Tongue (tissue), 2 donors: ENCODE measurements around the gene PCBD1. TPM values are rescaled to one million over a fixed set of nuclear protein-coding genes. Genes with fewer than 3 reads are reported as not detected.
"Not testable (repeated sequence)": the region's sequence is repeated elsewhere in the genome, so short reads cannot be mapped to it uniquely, and the experiment has no call there.

Source experiments
- DNase-seq: peaks from one replicate; pipeline ENCODE4 v3.0.0-alpha.2; 2015
- total RNA-seq: library from RNA; depleted of rRNA; stranded (reverse); fragments of >200 nt; gene quantifications from one replicate; pipeline ENCODE4 v1.2.3, GENCODE V29; 2014

Gene PCBD1
- total RNA-seq: 30.9 TPM

DNA sequence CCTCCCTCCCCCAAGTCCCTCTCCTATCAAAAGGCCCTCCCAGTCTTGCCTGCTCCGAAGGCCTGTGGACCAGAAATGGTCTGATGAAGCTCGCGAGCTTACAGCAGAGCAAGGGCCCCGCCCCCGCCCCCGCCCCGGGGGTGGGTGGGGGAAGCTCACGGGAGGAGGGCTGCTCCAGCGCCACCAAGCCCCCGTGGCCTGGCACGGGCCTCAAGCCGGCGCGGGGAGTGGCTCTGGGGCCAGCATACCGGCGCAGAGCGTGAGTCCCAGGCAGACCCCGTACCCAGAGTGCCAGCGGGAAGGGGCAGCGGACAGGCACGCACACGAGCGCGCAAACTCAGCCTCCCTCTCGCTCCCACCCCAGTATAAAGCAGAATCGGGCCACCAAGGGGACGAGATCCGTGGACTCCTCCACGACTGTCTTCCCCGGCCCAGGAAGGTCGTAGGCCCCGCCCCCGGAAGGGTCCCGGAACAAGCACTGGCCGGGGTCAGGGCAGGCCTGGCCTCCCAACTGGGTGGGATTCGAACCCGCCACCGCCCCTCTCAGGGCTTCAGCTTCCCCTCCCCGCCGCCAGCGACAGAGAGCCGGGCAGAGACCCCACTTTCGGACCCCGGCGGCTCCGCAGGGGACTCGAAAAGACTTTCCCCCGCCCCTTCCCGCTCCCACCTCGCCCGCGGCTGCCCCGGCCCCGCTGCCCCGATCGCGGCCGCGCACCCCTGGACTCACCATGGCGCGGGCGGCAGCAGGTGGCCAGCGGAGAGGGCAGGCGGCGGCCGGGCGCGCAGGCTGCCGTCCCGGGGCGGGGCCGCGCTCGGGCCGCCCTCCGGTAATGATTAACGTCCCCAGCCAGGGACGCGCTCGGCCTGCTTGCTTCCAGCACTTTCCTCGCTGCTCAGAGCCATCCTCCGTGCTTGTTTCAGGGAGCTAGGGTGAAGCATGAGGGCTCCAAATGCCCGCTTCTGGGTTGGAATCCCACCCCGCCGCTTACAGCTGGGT, at the start of gene PCBD1:
TSS of gene PCBD1 (minus strand) at position 762 of the 997 bp plus-strand sequence. CDS start at position 730, 32 bp downstream.
- DNase-seq: peak; percentile 89

DNA sequence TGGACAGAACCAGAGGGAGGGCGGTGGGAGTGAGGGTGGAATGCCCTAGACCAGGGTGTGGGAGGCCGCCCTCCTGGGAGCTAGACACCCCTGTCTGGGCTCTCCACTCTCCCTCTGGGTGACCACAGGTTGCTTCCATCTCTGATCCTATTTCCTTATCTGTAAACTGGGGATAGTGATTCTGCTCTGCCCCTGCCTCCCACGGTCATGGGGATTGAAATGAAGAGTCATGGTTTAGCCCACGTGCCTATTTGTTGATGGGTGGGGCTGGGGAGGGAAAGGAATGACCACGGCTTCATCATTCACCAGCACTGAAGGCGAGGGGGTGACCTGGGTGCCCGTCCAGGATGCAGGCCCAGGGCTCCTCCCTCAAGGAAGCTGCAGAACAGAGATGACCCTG, 49.3 kb upstream of the PCBD1 start:
- no peak for DNase-seq

DNA sequence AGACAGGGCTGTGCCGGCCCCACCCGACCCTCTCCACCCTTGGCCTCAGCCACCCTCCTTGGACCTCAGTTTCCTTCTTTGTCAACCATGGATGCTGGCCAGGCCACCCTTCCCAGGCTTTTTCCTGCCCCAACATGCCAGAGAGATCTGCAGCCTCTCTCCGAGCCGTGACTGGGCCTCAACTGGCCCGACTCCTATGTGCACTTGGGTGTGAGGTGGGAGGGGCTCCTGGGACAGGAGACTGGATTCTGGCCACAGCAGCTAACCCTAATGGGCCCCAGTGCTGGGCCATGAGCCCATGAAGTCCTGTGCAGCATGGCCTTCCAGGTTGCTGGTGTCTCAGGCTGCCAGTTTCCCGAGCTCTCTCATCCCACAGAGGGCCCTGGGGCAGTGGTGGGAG, 47.7 kb upstream of the PCBD1 start:
- no peak for DNase-seq

DNA sequence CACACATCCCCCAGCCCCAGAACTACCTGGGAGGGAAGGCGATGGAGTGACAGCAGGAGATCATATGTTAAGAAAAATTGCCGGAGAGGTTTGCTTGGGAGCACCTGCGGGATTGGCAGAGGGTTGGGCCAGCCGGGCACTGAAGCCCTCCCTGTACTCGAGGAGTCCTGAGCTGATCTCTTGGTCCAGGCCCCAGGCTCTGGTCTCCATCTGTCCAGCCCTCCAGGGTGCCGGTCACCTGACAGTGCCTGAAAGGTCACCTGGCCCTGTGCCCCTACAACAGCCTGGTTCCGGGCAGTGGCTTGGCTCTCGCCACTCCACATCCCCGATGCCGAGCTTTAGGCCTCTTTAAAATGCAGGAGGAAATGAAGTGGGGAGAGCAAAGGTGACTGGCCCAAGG, 47.3 kb upstream of the PCBD1 start:
- no peak for DNase-seq

DNA sequence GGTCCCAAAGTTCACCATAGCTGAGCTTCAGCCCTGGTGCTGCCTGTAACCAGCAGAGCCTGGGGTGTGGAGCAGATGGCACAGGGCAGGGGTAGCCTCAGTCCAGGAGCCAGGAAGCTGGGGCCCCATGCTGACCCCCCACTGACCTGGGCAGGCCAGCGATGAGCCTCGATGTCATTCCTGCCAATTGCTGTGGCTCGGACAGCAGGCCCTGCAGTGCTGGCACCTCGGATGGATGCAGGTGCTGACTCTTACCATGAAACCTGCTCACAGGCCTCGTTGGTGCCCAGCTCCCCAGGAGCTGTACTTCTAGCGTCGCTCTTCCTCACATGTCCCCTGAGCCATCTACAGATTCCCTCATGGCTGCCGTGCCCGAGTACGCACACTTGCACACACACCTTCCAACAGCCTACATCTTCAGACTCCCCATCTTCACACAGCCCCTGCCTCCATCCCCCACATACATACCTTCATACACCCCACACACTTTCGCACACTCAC, 46.8 kb upstream of the PCBD1 start:
- DNase-seq: no peak

DNA sequence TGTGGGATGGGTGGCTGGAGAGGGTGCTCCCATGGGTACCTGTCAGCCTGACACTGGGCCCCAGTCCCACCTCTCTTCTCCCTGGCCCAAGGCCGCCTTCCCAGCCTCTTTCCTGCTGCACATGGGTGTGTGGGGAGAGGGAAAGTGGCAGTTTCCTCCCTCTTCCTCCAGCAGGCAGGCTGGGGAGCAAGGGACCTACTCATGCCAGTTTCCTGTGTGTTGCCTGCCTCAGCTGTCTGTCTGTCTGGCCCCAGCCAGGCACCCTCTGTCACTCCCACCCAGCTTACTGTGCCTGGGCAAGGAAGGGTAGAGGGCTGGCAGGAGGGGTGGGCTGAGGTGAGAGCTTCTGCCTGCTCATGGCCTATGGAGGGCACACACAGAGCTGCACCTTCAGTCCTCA, 46.3 kb upstream of the PCBD1 start:
- DNase-seq: no peak

DNA sequence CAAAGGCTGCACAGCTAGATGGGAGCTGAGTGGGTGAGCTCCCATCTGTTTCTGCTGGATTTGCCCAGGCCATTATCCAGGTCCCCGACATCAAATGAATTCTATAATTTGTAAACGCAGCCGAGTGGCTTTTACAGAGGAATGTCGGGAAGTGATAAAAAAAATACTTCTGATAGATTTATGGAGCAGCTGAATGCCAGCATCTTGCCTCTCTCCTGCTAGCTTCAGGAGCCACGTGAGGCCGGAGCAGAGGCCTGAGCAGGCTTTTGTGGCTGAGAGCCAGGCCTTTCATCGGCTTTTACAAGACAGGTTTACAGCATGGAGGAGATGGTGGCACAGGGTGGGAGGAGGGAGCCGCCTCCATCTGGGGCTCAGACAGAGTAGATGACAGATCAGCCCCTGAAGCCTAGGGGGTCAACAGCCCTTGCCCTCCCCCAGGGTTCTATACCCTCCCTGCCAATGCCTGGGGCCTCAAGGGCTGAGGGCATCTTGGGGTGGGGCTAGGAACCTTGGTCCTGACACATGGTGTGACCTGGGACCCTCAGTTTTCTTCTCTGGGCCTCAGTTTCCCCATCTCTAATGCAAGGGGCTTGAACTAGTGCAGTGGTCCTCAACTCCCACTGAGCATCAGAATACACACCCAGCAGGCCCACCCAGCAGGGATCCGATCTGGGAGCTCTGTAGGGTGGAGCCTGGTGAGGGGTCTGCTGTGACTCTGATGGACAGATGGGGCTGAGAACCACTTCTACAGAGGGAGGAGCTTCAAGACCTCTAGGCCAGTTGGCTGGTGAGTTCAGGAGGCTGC, 44.2 kb upstream of the PCBD1 start:
- no peak for DNase-seq

DNA sequence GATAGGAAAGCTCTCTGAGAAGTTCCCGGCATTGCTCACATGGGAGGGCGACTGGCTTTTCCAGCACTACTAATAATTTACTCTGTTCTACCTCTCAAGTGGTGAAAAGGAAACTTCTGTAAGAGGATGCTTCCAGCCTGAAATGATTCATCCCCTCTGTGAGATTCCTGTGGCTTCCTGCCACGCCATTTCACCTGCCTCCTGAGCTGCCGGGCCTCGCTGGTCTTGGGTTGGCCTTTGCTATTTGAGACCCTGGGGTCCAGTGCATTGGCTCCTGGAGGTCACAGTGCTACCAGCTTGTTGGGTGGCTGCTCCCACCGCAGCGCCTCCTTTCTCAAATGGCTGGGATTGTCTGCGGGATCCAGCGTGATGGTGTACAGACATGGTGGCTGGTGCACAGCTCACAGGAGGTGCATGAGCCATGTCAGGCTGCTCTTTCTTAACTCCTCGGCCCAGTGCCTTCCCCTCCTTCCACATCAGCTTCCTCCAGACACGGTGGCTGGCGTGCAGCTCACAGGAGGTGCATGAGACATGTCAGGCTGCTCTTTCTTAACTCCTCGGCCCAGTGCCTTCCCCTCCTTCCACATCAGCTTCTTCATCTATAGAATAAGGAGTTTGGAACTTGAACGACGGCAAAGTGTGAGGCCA, 42.9 kb upstream of the PCBD1 start:
- no peak for DNase-seq

DNA sequence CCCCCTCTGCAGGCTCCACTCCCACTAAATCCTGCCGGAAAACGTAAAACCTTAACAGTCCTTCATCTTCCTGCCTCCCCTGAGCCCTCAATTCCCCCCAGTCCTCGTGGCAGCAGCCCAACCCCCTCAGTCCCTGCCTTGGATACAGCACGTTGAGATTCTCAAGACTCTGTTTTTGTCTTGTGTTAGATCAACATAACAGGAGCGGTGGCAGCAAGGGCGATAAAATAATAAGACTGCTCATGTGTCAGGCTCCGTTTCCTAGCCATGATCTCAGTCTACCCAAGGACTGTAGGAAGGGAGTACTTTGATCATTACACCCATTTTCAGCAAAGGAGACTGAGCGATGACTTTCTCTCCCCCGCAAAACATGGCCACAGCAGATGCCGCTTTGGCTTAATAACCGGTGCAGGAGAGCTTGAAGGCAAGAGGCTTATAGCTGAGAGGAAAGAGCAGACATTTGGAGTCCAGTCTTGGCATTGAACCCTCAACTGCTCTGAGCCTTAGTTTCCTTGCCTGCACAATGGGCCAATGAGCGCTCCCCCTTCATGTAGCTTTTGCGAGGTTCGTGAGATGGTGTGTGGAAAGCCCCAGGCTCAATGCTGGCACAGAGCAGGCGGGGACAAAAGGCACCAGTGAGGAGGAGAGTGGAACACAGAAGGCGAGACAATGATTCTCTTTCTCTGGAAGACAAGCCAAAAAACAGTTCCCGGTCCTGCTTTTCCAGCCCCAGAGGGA, 42.1 kb upstream of the PCBD1 start:
- DNase-seq: no peak

DNA sequence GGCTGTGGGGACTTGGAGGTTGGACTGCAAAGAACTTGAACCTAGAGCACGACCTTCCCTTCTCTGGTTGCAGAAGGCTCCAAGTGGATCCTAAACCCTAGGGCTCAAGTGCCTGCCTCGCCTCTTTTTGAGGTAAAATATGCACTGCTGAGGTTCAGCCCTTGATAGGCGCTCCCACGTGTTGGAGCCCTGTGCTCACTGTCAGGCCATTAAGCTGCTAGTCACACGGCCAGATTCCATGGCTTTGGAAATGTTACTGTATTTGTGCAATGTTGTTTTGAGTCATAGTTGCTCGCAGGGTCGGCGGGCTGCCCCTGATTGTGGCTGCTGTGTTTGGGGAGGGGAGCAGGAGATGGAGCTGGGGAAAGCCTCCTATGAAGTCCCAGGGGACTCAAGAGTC, 39.8 kb upstream of the PCBD1 start:
- DNase-seq: no peak

DNA sequence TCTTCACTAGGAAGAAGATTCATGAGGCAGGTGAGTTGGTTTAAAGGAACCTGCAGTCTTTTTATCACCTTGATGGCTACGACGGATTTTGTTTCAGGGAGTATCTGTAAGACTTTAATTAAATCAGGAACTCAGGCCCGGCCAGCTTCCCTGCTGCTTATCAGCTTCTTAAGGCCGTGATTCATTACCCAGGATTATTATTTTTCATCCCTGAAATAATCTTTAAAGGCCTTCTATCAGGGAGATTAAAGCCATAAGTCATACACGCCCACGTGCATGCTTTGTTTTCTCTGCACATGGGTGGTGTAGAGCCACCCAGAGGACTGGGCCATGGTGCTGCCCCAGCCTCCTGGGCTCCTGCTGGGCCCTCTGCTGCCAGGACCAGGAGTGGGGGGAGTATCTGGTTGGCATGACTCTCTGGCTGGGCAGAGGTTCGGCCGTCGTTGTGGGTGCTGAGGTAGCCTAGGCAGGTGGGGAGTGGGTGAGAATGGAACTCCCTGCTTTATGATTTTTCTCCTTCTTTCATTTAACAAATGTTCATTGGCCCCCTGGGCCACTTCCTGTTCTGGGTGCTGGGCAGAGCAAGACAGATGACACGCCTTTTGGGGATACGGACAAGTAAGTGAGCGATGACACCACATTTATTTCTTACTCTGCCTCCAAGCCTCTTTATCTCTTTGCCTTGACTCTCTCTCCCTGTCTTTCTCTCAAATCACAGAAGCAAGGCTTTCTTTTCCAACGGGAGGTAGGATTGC, 39.0 kb upstream of the PCBD1 start:
- DNase-seq: no peak

DNA sequence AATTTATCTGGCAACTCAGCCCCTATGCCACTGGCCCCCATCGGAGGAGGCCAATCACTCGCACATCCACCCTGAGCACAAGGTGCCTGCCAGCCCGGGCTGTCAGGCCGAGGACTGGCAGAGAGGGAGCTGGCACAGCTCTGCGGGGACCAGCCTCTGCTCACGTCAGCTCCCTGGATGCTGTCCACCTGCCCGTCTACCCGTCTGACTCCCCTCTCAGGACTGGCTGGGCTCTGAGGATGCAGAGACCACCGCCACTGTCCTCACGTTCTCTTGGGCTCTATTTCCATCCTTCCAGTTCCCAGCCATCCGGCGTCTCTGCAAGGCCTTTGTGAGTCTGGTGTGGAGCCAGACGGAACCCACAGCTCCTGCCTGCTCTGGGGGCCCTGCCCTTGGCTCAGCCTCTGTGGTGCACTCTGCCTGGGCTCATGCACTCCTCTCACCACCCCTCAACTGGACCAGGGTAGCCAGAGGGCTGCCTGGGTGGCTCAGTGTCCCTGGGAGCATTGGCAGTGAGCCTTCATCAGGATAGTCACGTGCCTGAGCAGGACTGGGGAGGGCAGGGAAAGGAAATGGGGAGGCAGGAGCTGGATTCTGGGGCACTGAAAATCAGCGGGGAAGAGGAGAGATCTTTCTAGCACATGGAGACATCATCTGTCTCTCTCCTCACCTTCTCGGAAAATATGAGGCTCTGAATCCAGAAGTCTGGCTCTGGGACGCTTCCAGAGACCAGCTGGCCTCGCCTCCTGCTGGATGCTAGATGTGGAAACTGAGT, 38.0 kb upstream of the PCBD1 start:
- DNase-seq: no peak

DNA sequence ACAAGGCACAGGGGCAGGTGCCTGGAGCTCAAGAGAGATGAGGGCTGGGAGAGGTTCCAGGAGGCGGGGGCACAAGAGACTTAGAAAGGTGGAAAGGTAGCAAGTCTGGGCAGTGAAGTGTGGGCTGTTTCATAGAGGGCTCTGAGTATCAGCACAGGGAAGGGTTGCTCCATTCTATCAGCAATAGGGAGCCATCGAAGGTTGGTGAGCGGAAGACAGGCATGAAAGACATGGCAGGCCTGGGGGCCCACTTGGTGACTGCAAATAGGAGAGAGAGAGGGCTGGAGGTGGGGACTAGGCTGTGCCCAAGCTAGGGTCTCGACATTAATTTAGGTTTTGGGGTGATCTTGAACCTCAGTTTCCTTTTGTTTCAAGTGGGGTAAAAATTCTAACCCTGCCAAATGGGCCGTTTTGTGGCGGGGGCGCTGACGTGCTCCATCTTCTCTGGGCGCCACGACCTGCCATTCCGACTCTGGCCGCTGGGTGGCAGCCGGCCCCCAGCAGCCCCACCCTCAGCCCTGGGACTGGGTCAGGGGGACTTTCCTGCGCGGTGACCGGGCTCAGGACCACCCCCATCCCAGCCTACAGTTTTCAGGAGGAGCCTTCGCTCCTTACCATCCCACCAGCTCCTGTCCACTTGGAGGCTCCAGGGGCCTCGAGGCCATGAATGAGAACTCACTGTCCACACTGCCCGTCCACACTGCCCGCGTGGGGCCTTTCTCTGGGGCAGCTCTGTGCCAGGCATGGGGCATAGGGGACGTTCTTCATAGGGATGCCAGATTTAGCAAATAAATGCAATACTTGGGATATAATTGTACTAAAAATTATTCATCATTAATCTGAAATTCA, 37.2 kb upstream of the PCBD1 start:
- DNase-seq: peak; percentile 64

DNA sequence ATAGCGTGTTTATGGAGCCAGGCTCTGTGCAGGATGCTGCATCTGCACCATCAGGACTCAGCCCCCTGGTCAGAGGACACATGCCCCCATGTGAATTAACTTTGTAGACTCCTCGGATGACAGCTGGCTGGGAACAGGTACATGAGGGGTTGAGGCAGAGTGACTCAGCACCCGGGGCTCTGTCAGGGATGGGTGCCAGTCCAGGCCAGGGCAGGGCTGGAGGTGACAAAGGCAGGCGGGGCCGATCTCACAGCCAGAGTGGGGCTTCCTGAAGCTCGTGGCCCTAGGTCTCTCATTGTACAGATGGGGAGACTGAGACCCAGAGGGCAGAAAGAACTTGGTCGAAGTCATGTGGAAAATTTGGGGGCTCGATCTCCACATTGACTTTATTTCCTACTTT, 35.3 kb upstream of the PCBD1 start:
- DNase-seq: no peak

DNA sequence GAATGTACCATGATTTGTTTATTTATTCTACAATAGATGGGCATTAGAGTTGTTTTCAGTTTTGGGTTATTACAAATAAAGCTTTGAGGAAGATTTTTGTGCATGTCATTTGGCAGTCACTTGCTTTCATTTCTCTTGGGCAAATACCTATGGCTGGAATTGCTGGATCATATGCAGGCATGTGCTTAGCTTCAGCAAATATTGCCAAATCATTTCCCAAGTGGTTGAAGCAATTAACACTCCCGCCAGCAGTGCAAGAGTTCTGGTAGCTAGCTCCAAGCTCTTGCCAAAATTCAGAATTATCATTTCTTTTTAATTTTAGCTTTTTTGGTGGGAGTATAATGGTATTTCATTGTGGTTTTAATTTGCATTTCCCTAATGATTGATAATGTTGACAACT, 32.9 kb upstream of the PCBD1 start:
- DNase-seq: no peak

DNA sequence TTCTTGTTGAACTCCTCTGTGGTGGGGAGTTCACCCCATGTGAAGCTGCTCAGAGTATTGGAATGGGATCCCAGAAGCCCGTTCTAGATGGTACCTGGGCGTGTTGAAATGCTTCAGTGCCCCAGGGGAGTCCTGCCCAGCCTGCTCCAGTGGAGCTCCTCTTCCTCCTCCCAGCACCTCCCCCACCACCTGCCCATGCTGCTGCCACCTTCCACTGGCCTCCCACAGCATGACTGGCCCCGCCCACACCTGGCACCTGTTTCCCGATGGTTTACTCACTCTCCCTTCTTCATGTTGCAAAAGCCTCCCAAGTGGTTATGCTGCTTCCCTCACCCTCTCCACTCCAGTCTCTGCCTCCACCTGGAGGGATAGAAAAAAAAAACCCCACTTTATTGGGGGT, 32.2 kb upstream of the PCBD1 start:
- no peak for DNase-seq

DNA sequence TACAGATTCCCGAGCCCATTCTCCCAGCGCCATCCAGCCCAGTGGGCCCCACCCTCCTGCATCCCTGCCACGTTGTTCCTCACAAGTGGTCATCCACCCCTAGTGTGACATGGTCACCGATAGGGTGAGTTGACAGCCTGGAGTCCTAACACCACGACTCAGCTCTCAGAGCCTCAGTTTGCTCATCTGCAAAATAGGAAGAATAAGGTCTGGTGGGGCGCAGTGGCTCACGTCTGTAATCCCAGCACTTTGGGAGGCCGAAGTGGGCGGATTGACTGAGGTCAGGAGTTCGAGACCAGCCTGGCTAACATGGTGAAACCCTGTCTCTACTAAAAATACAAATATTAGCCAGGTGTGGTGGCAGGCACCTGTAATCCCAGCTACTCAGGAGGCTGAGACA, 31.5 kb upstream of the PCBD1 start:
- DNase-seq: not testable (repeated sequence)

DNA sequence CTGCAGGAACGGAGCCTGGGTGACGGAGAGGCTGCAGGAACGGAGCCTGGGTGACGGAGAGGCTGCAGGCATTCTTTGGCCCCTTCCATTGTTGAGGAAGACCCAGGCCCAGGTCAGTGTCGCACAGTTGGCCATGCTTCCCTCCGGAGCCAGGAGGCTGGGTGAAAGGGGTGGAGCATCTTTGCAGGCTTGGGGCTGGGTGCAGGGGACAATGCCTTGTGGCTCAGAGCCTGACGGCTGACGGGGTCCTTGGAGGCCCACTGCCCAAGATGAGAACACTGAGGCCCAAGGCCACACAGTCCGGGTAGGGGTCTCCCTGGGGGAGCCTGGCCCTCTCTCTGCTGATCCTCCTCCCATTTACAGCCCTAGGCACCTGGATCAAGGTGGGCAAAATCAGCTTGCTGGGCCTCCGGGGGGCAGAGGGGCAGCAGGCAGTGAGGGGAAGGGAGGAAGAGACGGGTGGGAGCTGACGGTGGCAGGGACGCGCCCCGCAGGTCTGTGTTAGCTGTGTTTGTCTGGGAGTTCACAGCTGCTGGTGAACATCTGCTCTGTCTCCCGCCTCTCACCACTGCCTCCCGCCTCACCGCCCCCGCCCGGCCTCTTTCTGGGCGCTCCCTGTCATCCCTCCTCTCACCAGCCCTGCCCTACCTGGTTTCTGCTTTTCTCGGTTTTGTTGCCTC, 30.6 kb upstream of the PCBD1 start:
- DNase-seq: peak; percentile 84

DNA sequence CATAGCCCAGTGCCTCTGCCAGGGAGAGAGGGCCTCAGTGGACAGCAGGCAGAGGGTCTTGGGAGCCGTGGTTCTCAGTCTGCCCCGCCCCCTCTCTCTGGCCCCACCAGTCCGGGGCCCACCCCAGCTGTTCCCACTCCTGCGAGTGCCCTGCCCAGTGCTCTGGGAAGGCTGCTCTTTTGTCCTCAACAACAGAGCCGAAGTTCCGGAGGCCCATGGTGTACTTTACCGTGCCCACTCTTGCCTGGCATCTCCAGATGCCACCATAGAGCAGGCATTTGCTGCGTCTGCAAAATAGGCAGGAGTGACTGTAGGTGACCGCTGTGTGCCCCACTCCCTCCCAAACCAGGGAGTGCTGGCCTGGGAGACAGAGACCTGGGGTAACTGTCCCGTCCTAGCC, 29.3 kb upstream of the PCBD1 start:
- DNase-seq: no peak
